Keratinocyte (primary cell): ENCODE measurements around the gene B3GAT3.

ENCODE experiments used
- EZH2 ChIP-seq: IDR thresholded peaks from one replicate; pipeline ENCODE4 v1.6.1; 2012; ENCODE audit warnings: inconsistent platforms, mild to moderate bottlenecking, low read length, moderate library complexity
- TF ChIP-seq, protein P1 (sequence below), 3 experiments: IDR thresholded peaks in 1 of 3; conservative IDR thresholded peaks in 1 of 3; optimal IDR thresholded peaks in 1 of 3; 2 replicates in 2 of 3; 3 replicates in 1 of 3; pipeline versions ENCODE3 to v1.5.1; 2011; ENCODE audit warnings: low read length in 3 of 3, mild to moderate bottlenecking in 3 of 3, moderate library complexity in 2 of 3, control low read depth in 1 of 3, inconsistent platforms in 1 of 3; ENCODE audit not compliant: insufficient read depth in 2 of 3; ENCODE audit errors: extremely low read depth in 1 of 3

DNA sequence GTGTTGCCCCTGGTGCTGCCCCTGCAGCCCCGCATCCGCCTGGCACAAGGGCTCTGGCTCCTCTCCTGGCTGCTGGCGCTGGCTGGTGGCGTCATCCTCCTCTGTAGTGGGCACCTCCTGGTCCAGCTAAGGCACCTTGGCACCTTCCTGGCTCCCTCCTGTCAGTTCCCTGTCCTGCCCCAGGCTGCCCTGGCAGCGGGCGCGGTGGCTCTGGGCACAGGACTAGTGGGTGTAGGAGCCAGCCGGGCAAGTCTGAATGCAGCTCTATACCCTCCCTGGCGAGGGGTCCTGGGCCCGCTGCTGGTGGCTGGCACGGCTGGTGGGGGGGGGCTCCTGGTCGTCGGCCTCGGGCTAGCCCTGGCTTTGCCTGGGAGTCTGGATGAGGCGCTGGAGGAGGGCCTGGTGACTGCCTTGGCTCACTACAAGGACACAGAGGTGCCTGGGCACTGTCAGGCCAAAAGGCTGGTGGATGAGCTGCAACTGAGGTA lies 8.5 kb downstream of the B3GAT3 start:
- TF ChIP-seq, protein P1, sequence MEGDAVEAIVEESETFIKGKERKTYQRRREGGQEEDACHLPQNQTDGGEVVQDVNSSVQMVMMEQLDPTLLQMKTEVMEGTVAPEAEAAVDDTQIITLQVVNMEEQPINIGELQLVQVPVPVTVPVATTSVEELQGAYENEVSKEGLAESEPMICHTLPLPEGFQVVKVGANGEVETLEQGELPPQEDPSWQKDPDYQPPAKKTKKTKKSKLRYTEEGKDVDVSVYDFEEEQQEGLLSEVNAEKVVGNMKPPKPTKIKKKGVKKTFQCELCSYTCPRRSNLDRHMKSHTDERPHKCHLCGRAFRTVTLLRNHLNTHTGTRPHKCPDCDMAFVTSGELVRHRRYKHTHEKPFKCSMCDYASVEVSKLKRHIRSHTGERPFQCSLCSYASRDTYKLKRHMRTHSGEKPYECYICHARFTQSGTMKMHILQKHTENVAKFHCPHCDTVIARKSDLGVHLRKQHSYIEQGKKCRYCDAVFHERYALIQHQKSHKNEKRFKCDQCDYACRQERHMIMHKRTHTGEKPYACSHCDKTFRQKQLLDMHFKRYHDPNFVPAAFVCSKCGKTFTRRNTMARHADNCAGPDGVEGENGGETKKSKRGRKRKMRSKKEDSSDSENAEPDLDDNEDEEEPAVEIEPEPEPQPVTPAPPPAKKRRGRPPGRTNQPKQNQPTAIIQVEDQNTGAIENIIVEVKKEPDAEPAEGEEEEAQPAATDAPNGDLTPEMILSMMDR (optimal IDR thresholded peaks at IDR 0.05 in 1 of 3, IDR thresholded peaks at IDR 0.05 in 1 of 3, conservative IDR thresholded peaks at IDR 0.05 in 1 of 3; ENCODE audit: extremely low read depth in 1 of 3, insufficient read depth in 2 of 3, low read length in 3 of 3): no peak
- TF ChIP-seq EZH2: no peak
